ENCODE measurements around the gene FHIT.

The FHIT gene

DNA sequence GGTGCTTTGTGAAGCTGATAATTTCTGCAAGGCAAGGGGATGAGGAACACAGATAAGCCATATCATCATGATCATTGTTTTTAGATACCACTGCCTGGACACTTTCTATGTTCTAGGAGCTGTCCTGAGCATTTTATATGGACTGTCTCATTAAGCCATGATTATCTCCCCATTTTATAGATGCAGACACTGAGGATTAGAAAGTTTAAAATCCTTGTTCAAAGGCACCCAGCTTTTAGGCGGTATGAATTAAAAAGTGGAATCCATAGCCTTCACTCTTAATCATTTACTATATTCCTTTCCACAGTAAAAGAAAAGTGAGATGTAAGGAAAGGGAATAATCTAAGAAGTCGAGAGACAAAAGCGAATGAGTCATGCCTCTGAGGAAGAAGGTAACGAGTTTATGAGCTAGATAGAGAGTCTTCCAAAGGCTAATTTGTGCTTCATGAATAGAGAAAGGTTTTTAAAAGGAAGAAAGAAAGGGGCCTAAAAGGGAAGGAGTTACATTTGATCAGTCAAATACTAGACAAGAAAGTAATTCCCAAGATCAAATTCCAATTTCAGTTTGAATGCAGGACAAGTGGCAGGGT lies 856.0 kb downstream of the FHIT start:
- DNase-seq (ENCODE audit: low read depth): no peak

DNA sequence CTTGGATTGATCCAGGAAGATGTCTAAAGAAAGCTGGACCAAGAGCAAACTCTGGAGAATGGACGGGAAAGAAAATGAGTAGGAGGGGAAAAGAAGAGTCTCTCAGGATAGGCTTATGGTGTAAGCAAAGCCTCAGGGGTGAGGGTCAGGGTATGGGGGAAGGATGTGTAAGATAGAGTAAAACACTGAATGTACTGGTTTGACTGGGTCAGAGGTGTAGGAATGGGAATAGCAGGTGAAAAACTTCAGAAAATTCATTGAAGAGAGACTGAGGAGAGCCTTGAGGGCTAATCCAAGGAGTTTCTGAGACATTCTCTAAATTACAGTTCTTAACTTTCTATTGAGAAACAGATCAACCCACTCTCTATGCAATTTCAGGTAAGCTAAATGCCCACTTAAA lies 857.3 kb downstream of the FHIT start:
- no peak for DNase-seq (ENCODE audit: low read depth)
- no peak overlapping the region for H3K4me3 ChIP-seq (ENCODE audit: low read depth, low read length)
- TF ChIP-seq, protein P1, sequence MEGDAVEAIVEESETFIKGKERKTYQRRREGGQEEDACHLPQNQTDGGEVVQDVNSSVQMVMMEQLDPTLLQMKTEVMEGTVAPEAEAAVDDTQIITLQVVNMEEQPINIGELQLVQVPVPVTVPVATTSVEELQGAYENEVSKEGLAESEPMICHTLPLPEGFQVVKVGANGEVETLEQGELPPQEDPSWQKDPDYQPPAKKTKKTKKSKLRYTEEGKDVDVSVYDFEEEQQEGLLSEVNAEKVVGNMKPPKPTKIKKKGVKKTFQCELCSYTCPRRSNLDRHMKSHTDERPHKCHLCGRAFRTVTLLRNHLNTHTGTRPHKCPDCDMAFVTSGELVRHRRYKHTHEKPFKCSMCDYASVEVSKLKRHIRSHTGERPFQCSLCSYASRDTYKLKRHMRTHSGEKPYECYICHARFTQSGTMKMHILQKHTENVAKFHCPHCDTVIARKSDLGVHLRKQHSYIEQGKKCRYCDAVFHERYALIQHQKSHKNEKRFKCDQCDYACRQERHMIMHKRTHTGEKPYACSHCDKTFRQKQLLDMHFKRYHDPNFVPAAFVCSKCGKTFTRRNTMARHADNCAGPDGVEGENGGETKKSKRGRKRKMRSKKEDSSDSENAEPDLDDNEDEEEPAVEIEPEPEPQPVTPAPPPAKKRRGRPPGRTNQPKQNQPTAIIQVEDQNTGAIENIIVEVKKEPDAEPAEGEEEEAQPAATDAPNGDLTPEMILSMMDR (IDR thresholded peaks at IDR 0.05; ENCODE audit: low read depth, low read length, missing control alignments): no peak

More for the DNA sequence above, 856.0 kb downstream of the FHIT start:
- H3K4me3 ChIP-seq (ENCODE audit: low read depth, low read length): no peak overlapping the region
- TF ChIP-seq, protein P1 (IDR thresholded peaks at IDR 0.05; ENCODE audit: low read depth, low read length, missing control alignments): no peak

DNA sequence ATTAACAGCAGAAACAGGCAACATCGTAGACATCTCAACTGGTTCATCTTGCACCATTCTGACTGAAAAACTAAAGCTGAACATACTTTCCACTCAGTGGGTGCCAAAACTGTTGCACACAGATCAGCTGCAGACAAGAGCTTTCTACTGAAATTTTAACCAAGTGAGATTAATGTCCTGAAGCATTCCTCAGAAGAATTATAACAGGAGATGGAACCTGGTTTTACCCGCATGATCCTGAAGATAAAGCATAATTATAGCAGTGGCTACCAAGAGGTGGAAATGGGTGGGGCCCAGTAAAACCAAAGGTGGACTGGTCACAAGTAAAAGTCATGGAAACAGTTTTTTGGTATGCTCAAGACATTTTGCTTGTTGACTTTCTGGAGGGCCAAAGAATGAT lies 858.8 kb downstream of the FHIT start:
- DNase-seq (ENCODE audit: low read depth): no peak
- TF ChIP-seq, protein P1 (IDR thresholded peaks at IDR 0.05; ENCODE audit: low read depth, low read length, missing control alignments): no peak

DNA sequence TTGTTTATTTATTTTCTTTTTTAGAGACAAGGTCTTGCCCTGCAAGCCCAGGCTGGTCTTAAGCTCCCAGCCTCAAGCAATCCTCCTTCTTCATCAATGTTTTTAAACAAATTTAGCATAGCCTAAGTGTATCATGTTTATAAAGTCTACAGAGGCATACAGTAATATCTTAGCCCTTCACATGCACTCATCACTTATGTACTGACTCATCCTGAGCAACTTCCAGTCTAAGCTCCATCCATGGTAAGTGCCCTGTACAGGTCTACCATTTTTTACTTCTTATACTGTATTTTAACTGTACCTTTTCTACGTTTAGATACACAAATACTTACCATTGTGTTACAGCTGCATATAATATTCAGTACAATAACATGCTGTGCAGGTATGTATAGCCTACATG lies 860.0 kb downstream of the FHIT start:
- no peak for DNase-seq (ENCODE audit: low read depth)
- TF ChIP-seq, protein P1 (IDR thresholded peaks at IDR 0.05; ENCODE audit: low read depth, low read length, missing control alignments): no peak
- no peak overlapping the region for H3K4me3 ChIP-seq (ENCODE audit: low read depth, low read length)

More for the DNA sequence above, 858.8 kb downstream of the FHIT start:
- no peak overlapping the region for H3K4me3 ChIP-seq (ENCODE audit: low read depth, low read length)

DNA sequence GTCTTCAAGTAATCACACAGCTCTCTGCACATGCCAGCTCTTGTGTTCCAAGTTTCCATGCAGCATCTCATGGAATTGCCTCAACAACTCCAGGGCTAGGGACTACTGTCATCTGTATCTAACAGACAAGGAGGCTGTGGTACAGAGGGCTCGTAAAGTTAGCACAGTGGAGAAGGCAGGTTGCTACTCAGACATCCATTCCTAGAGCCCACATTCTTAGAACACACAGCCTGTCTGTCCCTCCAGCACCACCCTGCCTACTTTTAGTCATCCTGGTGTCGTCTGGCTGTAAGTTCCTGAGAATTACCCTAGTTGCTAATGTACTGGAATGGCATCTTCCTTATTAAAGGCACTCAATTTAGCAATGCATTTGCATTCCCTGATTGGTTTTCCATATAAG lies 862.5 kb downstream of the FHIT start:
- no peak overlapping the region for H3K4me3 ChIP-seq (ENCODE audit: low read depth, low read length)
- DNase-seq (ENCODE audit: low read depth): no peak
- TF ChIP-seq, protein P1 (IDR thresholded peaks at IDR 0.05; ENCODE audit: low read depth, low read length, missing control alignments): no peak

DNA sequence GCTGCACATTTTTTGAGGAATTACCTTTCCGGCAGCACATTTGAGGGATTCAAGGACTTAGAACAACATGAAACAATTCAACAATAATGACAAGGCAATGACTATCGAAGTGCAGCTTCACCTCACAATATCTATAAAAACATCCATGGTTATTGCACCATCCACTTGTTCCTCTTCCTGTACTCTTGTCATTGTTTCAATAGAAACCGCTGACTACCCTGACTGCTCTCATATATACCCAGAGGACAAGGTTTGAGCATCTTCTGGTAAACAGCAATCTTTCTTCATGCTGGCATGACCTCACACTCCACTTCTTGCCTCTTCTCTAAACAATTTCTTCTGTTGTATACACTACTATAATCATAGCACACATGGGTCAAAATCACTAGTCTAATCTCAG lies 864.9 kb downstream of the FHIT start:
- TF ChIP-seq, protein P1 (IDR thresholded peaks at IDR 0.05; ENCODE audit: low read depth, low read length, missing control alignments): no peak
- H3K4me3 ChIP-seq (ENCODE audit: low read depth, low read length): no peak overlapping the region
- DNase-seq (ENCODE audit: low read depth): no peak

DNA sequence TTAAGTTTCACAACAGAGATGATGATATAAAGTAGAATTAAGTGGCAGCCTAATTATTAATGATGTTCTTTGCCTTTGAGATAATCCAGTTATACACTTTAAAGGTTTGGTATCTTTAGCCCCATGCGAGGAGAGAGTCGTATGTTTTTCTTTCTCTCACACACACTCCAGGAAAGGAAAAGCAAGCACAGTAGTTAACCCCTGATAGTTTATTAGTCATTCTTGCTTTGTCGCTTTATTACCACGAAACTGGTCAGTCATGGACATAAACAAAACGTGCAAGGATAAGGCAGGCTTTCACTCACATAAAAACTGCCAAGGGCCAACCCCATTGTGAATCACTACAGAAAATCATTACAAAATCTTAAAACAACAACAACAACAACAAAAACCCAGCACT lies 866.9 kb downstream of the FHIT start:
- no peak for DNase-seq (ENCODE audit: low read depth)
- H3K4me3 ChIP-seq (ENCODE audit: low read depth, low read length): no peak overlapping the region
- TF ChIP-seq, protein P1 (IDR thresholded peaks at IDR 0.05; ENCODE audit: low read depth, low read length, missing control alignments): no peak
